HT1080 (cell line): ENCODE results near the gene EHBP1. TPM values are rescaled to one million over a fixed set of nuclear protein-coding genes. Genes with fewer than 3 reads are reported as not detected.

ENCODE experiments used
- DNase-seq: peaks from one replicate; pipeline ENCODE4 v3.0.0-alpha.2; 2015; ENCODE audit warnings: low read depth
- total RNA-seq: library from RNA; depleted of rRNA; stranded (reverse); fragments of >200 nt; shearing (Covaris generic); gene quantifications from 2 replicates; pipeline ENCODE4 v1.2.3, GENCODE V29; 2014

Gene EHBP1
- total RNA-seq, 1 experiment from 2014 or later = 26.3 TPM

DNA sequence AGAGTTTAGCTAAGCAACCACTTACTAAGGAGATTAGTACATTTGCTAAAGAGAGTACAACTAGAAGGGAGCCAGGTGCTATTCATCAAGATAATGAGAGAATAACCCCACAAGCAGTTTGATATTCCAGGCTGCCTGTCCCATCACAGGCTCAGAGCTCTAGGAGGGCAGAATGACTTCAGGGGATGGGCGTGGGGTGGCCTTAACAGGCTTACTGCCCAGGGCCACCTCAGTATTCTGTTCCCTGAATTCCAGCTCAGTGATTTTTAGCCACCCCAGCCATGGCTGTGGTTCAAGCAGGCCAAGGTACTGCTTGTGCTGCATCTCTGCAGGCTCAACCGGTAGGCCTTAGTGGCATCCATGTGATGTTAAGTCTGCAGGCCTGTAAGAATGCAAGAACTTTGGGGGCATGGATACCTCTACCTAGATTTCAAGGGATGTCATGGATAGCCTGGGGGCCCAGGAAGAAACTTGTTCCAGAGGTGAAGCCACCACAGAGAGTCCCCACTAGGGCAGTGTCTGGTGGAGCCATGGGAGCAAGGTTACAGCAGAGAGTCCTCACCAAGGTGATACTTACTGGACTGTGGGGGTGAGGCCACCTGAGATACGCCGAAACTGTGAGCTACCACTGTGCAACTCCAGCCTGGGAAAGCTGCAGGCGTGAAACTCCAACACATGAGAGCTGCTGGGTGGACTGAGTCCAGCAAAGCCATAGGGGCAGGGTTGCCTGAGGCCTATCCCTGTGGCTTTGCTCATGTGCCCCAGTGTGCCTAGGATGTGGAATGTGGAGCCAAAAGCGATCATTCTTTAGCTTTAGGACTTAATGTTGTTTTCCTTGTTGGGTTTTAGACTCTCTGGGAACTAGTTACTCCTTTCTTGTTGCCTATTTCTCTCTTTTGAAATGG lies 107.7 kb downstream of the EHBP1 start:
- no peak for DNase-seq

GRCh38 chr2:62814123-62814522 lies 108.6 kb downstream of the EHBP1 start:
- DNase-seq = peak; percentile 71

GRCh38 chr2:62817348-62817747 lies 111.8 kb downstream of the EHBP1 start:
- no peak for DNase-seq

DNA sequence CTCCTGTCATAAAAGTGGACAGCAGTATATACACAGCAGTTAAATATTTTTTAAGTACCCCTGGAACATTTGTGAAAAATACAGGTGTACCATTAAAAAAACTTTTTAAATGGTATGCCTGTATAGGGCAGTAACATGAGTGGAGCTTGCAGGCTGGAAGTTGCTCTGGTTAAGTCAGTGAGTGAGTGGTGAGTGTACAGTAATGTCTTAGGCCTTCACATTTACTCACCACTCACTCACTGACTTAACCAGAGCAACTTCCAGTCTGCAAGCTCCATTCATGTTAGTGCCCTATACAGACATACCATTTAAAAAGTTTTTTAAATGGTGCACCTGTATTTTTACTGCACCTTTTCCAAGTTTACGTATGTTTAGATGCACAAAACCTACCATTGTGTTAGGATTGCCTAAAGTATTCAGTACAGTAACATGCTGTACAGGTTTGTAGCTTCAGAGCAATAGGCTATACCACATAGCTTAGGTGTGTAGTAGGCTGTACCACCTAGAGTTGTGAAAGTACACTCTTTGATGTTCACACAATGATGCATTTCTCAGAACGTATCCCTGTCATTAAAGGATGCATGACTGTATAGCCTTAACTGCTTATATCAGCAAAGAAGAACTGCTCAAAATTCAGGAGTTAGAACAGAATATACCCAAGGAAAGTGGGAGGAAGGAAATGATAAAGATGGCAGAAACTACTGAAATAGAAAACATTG lies 112.6 kb downstream of the EHBP1 start:
- peak; percentile 67 for DNase-seq

DNA sequence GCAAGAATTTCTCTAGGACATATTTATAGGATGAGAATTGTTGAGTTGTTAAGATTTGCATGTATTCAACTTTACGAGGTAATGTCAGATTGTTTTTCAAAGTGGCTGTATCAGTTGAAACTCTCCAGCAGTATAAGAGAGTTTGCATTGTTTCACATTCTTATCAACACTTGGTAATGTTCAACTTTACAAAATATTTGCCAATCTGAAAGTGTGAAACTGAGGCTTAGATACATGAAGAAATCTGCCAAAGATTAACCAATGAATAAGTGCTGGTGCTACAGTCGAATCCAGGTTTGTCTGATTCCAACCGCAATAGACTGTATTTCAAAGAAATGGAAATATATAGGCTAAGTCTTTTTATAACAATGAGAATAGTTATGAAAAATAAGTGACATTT lies 117.0 kb downstream of the EHBP1 start:
- DNase-seq = no peak

- no peak for DNase-seq
Measured at GRCh38 chr2:62824388-62824787, 118.9 kb downstream of the EHBP1 start.

GRCh38 chr2:62826141-62826540 lies 120.6 kb downstream of the EHBP1 start:
- no peak for DNase-seq

GRCh38 chr2:62826953-62827675 lies 121.6 kb downstream of the EHBP1 start:
- no peak for DNase-seq

- DNase-seq = no peak
Measured at GRCh38 chr2:62831729-62832128, 126.2 kb downstream of the EHBP1 start.

DNA sequence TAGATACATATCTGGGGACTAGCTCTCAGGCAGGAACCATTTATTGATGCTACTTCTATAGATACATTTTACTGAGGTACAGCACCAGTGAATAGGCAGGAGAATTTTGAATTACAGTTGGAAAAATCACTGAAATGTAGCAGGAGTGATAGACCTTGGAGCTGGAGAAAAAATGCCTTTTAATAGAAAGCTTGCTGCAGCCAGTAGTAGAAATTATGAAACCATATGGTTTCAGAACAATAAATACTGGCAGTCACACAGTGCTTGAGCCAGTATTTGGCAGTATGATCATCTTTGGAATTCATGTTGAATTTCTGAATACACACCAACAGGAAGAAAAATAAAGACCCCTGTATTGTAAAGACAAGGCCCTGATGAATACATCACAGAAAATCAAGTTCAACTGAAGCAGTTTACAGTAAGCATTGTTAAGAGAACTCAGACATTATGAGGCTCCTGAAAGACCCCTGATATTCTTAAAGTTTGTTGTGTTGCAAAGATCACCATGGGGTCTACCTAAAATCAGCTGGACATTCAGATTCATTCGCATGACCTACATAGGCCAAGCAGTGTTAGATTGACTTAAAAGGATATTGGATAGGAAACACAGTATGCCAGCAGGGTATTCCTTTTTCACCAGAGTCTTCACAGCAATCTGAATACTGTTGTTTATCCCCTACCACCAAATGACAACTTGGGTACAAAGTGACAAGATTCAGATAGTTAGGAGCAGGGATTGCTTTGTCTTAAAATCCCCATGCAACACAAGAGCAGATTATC lies 139.0 kb downstream of the EHBP1 start:
- no peak for DNase-seq

DNA sequence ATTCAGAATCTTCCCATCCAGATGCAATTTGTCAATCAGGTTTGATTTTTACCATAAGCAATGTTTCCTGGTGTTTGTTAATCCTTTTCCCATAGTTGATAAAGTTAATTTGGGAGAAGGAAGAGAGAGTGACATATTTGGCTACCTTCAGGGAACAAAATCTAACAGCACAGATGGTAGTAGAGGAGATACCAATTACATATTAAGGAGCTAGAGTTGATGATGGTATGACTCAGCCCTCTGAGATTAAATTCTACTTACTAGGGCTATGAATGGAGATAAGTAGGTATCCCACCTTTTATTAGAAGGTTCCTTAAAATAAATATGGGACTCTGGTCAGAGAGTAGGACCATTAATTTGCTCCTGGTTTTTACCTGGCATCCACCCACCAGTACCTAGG lies 139.7 kb downstream of the EHBP1 start:
- no peak for DNase-seq

- no peak for DNase-seq
Measured at GRCh38 chr2:62852254-62852653, 146.7 kb downstream of the EHBP1 start.

GRCh38 chr2:62854600-62855514 lies 149.3 kb downstream of the EHBP1 start:
- DNase-seq = no peak

- DNase-seq = no peak
Measured at GRCh38 chr2:62856228-62857040, 150.9 kb downstream of the EHBP1 start.

GRCh38 chr2:62857139-62857931 lies 151.8 kb downstream of the EHBP1 start:
- DNase-seq = no peak

GRCh38 chr2:62858231-62858832 lies 152.8 kb downstream of the EHBP1 start:
- DNase-seq = no peak

- no peak for DNase-seq
Measured at GRCh38 chr2:62868947-62869346, 163.4 kb downstream of the EHBP1 start.

GRCh38 chr2:62870966-62871365 lies 165.5 kb downstream of the EHBP1 start:
- DNase-seq = no peak
